HepG2 (cell line): ENCODE measurements around the gene REPIN1.

Experiments
- CHD4 ChIP-seq: fragments of 200-600 bp; sonication (generic); IDR thresholded peaks from 2 replicates; pipeline ENCODE4 v1.7.0; 2017; ENCODE audit warnings: mild to moderate bottlenecking, low read length, borderline replicate concordance
- CREB1 ChIP-seq, 2 experiments: fragments of 450-650 bp in 1 of 2; IDR thresholded peaks; 2 replicates each; pipeline ENCODE4 v1.6.1; 2016 to 2017; ENCODE audit warnings: control low read depth in 1 of 2, mild to moderate bottlenecking in 1 of 2, missing compliant biosample characterization in 1 of 2, missing genetic modification characterization in 1 of 2
- HCFC1 ChIP-seq: fragments of 150-350 bp; IDR thresholded peaks from 2 replicates; pipeline ENCODE4 v1.6.1; 2014; ENCODE audit warnings: low read depth, low read length
- TFAP4 ChIP-seq: sonication (generic); IDR thresholded peaks from 2 replicates; pipeline ENCODE4 v1.6.1; 2016; ENCODE audit warnings: low read depth, borderline replicate concordance
- ZBTB33 ChIP-seq: sonication (generic); formaldehyde crosslinking; IDR thresholded peaks from 2 replicates; pipeline ENCODE4 v1.4.0; 2020; ENCODE audit warnings: missing genetic modification reagents

GRCh38 chr7:150373049-150373801 is 4.6 kb downstream of the REPIN1 start:
- TF ChIP-seq CREB1 (IDR thresholded peaks at IDR 0.05) (no peak), CREB1 (CRISPR knock-in tag; IDR thresholded peaks at IDR 0.05) (no peak), CHD4 (no peak), ZBTB33 (CRISPR knock-in tag) (no peak), HCFC1 (no peak), TFAP4 (no peak)
